GM20431 (cell line): ENCODE data around the gene GADD45GIP1.
"Not testable (repeated sequence)": the region's sequence is repeated elsewhere in the genome, so short reads cannot be mapped to it uniquely, and the experiment has no call there.

Experiments used
- in situ Hi-C: fragments of 300-500 bp; cut with MseI, MboI; formaldehyde crosslinking; loops from one replicate; pipeline ENCODE4 v1.15.0; 2020; ENCODE audit warnings: low sequenced_read_pairs; ENCODE audit not compliant: unreplicated experiment

The GADD45GIP1 gene

DNA sequence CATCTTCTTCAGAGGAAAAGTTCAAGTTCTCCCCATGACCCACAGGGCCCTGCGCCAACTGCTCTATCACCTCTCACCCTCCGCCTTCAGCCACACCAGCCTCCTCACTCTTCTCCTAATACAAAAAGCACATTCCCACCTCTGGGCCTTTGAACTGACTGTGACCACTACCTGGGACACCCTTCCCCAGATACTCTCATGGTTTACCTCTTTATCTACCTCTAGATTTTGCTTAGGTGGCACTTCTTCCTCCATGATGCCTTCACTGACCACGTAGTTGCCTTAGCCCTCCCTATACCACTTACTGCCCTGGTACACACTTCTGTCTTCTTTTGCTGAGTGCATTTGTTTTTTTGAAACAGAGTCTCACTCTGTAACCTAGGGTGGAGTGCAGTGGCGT, 34.1 kb downstream of the GADD45GIP1 start:
- in situ Hi-C loops: no loop called here

DNA sequence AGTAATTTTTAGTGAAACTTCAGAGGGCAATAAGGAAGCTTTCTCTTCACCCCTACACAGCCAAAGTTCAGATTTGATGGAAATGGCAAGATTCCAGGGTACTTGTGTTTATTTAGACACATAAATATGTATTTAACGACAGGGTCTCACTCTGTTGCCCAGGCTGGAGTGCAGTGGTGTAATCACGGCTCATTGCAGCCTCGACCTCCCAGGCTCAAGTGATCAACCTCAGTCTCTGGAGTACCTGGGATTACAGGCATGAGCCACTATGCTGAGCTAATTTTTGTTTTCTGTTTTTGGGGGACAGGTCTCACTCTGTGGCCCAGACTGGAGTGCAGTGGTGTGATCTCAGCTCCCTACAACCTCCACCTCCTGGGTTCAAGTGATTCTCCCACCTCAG, 36.0 kb downstream of the GADD45GIP1 start:
- in situ Hi-C loops: no loop called here

- in situ Hi-C loops: no loop called here
These were observed 38.8 kb downstream of the GADD45GIP1 start for GRCh38 chr19:12918253-12918652.

- in situ Hi-C loops: not testable (repeated sequence)
These were observed 41.2 kb downstream of the GADD45GIP1 start for GRCh38 chr19:12915860-12916259.

- in situ Hi-C loops: no loop called here
These were observed 43.0 kb downstream of the GADD45GIP1 start for GRCh38 chr19:12913851-12914690.

GRCh38 chr19:12913011-12913561, 43.9 kb downstream of the GADD45GIP1 start:
- in situ Hi-C loops: no loop called here

DNA sequence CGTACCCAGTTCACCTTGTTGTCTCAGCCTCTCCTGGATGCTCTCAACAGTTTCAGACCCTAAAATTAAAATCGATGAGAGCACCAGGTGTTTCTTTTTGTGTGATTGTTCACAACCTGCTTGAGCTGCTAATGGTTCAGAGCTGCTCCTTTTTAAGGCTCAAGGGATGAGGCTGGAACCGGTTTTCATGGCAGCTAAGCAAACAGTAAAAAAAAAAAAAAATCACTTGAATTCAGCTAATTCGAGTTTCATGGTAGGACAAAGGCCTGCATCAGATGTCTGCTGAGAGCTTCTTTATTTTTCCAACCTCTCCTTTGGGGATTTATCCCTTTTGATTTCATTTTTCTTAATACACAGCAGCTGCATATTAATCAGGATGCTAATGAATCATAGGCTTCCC, 44.5 kb downstream of the GADD45GIP1 start:
- in situ Hi-C loops: no loop called here

DNA sequence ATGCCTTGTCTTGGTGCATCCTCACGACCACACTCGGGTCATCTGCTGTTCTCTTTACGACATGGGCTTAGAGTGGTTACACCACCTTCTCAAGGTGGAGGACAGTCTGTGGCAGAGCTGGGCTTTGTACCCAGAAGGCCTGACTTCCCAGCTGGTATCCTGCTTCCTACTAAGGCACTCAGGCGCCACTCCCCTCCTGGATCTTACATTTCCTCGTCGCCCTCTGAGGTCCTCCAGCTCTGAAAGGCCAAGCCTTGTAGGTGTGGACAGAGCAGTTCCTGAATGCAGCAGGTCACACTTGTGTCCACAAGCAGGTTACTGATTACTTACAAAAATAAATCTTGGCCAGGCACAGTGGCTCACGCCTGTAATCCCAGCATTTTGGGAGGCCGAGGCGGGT, 49.9 kb downstream of the GADD45GIP1 start:
- in situ Hi-C loops: no loop called here
